ENCODE measurements around the gene LRRC1. TPM values are rescaled to one million over a fixed set of nuclear protein-coding genes. Genes with fewer than 3 reads are reported as not detected.

LRRC1 gene
- polyA plus RNA-seq, 1 experiment = 13.9 TPM

GRCh38 chr6:53831936-53832660, 37.3 kb downstream of the LRRC1 start:
- TF ChIP-seq CTCF (IDR thresholded peaks at IDR 0.05; ENCODE audit: low read depth, low read length) = no peak
- ChIA-PET POLR2A (no interaction called here), CTCF (no interaction called here)
- Histone ChIP-seq H3K4me3 (ENCODE audit: low read depth, low read length) (no peak overlapping the region), H3K27ac (ENCODE audit: low read depth, low read length) (no peak overlapping the region), H3K27me3 (ENCODE audit: control insufficient read depth, insufficient read depth, low read length) (no peaks in the 10 kb centered on the region), H3K9me3 (ENCODE audit: control insufficient read depth, insufficient read depth, low read length) (no peaks in the 10 kb centered on the region)
- DNase-seq (ENCODE audit: low read depth, low spot score) = no peak

- H3K27ac ChIP-seq (ENCODE audit: low read depth, low read length) = no peak overlapping the region
- ChIA-PET CTCF (no interaction called here), POLR2A (no interaction called here)
- DNase-seq (ENCODE audit: low read depth, low spot score) = no peak
- no peak for TF ChIP-seq CTCF (IDR thresholded peaks at IDR 0.05; ENCODE audit: low read depth, low read length)
- no peaks in the 10 kb centered on the region for H3K27me3 ChIP-seq (ENCODE audit: control insufficient read depth, insufficient read depth, low read length)
- no peak overlapping the region for H3K4me3 ChIP-seq (ENCODE audit: low read depth, low read length)
- H3K9me3 ChIP-seq (ENCODE audit: control insufficient read depth, insufficient read depth, low read length) = no peaks in the 10 kb centered on the region
These were observed 38.4 kb downstream of the LRRC1 start for GRCh38 chr6:53833155-53833554.

- Histone ChIP-seq H3K4me3 (ENCODE audit: low read depth, low read length) (no peak overlapping the region), H3K27me3 (ENCODE audit: control insufficient read depth, insufficient read depth, low read length) (no peaks in the 10 kb centered on the region), H3K27ac (ENCODE audit: low read depth, low read length) (no peak overlapping the region), H3K9me3 (ENCODE audit: control insufficient read depth, insufficient read depth, low read length) (no peaks in the 10 kb centered on the region)
- ChIA-PET CTCF (no interaction called here), POLR2A (no interaction called here)
- no peak for DNase-seq (ENCODE audit: low read depth, low spot score)
- TF ChIP-seq CTCF (IDR thresholded peaks at IDR 0.05; ENCODE audit: low read depth, low read length) = no peak
These were observed 39.3 kb downstream of the LRRC1 start for GRCh38 chr6:53834132-53834531.

GRCh38 chr6:53837865-53838769, 43.3 kb downstream of the LRRC1 start:
- Histone ChIP-seq H3K4me3 (ENCODE audit: low read depth, low read length) (no peak overlapping the region), H3K9me3 (ENCODE audit: control insufficient read depth, insufficient read depth, low read length) (no peaks in the 10 kb centered on the region; the same call in 1 of the 2 replicates), H3K27ac (ENCODE audit: low read depth, low read length) (no peak overlapping the region), H3K27me3 (ENCODE audit: control insufficient read depth, insufficient read depth, low read length) (no peaks in the 10 kb centered on the region)
- DNase-seq (ENCODE audit: low read depth, low spot score) = no peak
- POLR2A ChIA-PET = no interaction called here
- CTCF ChIA-PET = interaction anchor here (0.9 to 1.2 kb wide), 3 partner anchors 10 to 110 kb away, joined by 3 to 10 read pairs (median 4); no protein-coding TSS in a partner anchor
- no peak for TF ChIP-seq CTCF (IDR thresholded peaks at IDR 0.05; ENCODE audit: low read depth, low read length)

GRCh38 chr6:53840027-53840426, 45.2 kb downstream of the LRRC1 start:
- TF ChIP-seq CTCF (IDR thresholded peaks at IDR 0.05; ENCODE audit: low read depth, low read length) = no peak
- H3K27ac ChIP-seq (ENCODE audit: low read depth, low read length) = no peak overlapping the region
- DNase-seq (ENCODE audit: low read depth, low spot score) = no peak
- POLR2A ChIA-PET = no interaction called here
- H3K4me3 ChIP-seq (ENCODE audit: low read depth, low read length) = no peak overlapping the region
- CTCF ChIA-PET = interaction anchor here (1.2 kb wide), 1 partner anchor 112 kb away, joined by 3 read pairs; no protein-coding TSS in a partner anchor
- no peaks in the 10 kb centered on the region; the same call in 1 of the 2 replicates for H3K9me3 ChIP-seq (ENCODE audit: control insufficient read depth, insufficient read depth, low read length)
- no peaks in the 10 kb centered on the region for H3K27me3 ChIP-seq (ENCODE audit: control insufficient read depth, insufficient read depth, low read length)
